ENCODE data around the gene KISS1.

The KISS1 gene

DNA sequence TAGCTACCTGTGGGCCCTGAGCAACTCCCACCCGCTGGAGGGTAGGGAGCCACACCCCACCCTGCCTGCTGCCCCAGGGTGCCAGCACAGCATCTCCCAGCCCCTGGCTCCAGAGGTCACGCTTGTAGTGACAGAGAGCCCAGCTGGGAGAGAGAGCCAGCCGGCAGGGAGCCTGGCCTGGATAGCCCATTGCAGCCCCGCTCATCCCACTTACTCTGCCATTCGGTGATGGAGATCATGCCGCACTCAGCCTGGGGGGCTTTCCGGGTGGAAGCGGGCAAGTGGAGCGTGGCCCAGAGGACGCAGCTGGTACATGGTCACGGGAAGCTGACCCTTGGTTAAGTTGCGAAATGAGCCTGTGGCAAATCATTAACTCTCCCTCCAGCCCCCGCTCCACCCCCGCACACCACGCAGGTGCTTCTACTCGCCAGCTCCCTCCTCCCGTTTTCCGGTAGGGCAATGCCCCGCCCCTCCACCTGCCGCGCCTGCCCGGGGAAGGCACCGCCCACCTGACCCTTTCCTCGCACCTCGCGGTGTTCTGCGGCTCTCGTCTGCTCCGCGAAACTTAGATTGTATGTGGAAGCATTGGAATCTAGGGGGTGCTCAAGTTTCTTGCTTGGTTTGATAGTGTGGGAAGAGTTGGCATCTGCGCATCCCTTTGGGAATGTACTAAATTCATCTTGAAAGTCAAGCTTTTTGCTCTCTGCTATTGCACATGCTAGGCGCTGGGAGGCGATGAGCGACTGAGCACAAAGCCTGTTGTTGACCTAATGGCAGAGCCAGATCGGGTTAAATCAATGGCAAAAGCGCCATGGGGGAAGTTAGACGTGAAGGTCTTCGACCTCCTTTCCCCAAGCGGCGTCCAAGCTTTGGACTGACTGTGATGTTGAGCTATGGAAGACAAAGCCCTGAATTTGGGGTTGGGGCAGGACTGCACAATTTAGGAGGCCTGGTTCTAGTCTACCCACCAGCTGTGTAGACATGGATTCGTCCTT lies 17.7 kb upstream of the KISS1 start, which contains the start of gene GOLT1A:
GOLT1A (minus strand) TSS at position 321 of the 995 bp plus-strand sequence; CDS start at position 239, 82 bp downstream.
- Histone ChIP-seq H3K79me2 (ENCODE audit: low read length) (no peaks in the 10 kb centered on the region), H3K27ac (ENCODE audit: low read length) (no peak within 1 kb of the TSS), H3K36me3 (replicated peaks; ENCODE audit: insufficient read depth, low read length) (no peaks in the 10 kb centered on the region), H3K4me3 (ENCODE audit: low read length) (peak within 1 kb of the TSS; percentile 38), H2AFZ (ENCODE audit: low read length) (peak within 1 kb of the TSS; percentile 79), H3K9me2 (replicated peaks; ENCODE audit: insufficient read depth, low read length) (no peaks in the 10 kb centered on the region), H3K9ac (ENCODE audit: low read length) (no peak within 1 kb of the TSS), H3K4me2 (ENCODE audit: low read depth, low read length) (peak within 1 kb of the TSS; percentile 78), H3K4me1 (ENCODE audit: low read length) (0 out of 2 replicates have a peak, but pooled peaks cover 8% of the 10 kb centered on the region), H4K20me1 (ENCODE audit: insufficient read depth, low read length) (no peaks in the 10 kb centered on the region), H3F3A (ENCODE audit: insufficient read depth, low read length) (no peaks in the 10 kb centered on the region), H3K9me3 (replicated peaks; ENCODE audit: insufficient read depth, low read length) (no peaks in the 10 kb centered on the region), H3K27me3 (replicated peaks; ENCODE audit: insufficient read depth, low read length) (no peaks in the 10 kb centered on the region)
- peak; percentile 78 for DNase-seq
- no peak for TF ChIP-seq EZH2 (optimal IDR thresholded peaks at IDR 0.05; ENCODE audit: low read depth, low read length)
- TF ChIP-seq, protein P1, sequence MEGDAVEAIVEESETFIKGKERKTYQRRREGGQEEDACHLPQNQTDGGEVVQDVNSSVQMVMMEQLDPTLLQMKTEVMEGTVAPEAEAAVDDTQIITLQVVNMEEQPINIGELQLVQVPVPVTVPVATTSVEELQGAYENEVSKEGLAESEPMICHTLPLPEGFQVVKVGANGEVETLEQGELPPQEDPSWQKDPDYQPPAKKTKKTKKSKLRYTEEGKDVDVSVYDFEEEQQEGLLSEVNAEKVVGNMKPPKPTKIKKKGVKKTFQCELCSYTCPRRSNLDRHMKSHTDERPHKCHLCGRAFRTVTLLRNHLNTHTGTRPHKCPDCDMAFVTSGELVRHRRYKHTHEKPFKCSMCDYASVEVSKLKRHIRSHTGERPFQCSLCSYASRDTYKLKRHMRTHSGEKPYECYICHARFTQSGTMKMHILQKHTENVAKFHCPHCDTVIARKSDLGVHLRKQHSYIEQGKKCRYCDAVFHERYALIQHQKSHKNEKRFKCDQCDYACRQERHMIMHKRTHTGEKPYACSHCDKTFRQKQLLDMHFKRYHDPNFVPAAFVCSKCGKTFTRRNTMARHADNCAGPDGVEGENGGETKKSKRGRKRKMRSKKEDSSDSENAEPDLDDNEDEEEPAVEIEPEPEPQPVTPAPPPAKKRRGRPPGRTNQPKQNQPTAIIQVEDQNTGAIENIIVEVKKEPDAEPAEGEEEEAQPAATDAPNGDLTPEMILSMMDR (IDR thresholded peaks at IDR 0.05; ENCODE audit: low read length): peak; percentile 67
- TF ChIP-seq EZH2phosphoT487 (IDR thresholded peaks at IDR 0.05; ENCODE audit: low read length): no peak

DNA sequence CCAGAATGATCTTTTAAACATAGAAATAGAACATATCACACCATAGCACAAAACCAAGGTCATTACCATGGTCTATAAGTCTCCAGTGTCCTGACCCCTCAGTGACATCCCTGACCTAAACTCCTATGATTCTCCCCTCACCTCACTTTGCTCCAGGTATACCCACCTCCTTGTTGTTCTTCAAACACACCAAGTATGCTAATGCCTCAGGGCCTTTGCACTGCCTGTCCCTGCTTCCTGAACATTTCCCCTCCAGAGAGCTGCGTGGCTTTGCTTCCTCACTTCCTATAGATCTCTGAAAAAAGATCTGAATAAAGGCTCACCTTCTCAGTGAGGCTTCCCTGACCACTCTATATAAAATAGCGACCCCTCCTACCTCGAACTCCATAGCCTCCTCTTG lies 16.4 kb upstream of the KISS1 start:
- no peaks in the 10 kb centered on the region for H4K20me1 ChIP-seq (ENCODE audit: insufficient read depth, low read length)
- TF ChIP-seq EZH2 (optimal IDR thresholded peaks at IDR 0.05; ENCODE audit: low read depth, low read length) (no peak), EZH2phosphoT487 (IDR thresholded peaks at IDR 0.05; ENCODE audit: low read length) (no peak)
- TF ChIP-seq, protein P1 (IDR thresholded peaks at IDR 0.05; ENCODE audit: low read length): no peak
- no peaks in the 10 kb centered on the region for H3F3A ChIP-seq (ENCODE audit: insufficient read depth, low read length)
- no peak overlapping the region for H3K4me3 ChIP-seq (ENCODE audit: low read length)
- no peak overlapping the region for H3K27ac ChIP-seq (ENCODE audit: low read length)
- H3K27me3 ChIP-seq (replicated peaks; ENCODE audit: insufficient read depth, low read length): no peaks in the 10 kb centered on the region
- no peak overlapping the region for H3K4me2 ChIP-seq (ENCODE audit: low read depth, low read length)
- H3K9me2 ChIP-seq (replicated peaks; ENCODE audit: insufficient read depth, low read length): no peaks in the 10 kb centered on the region
- H3K4me1 ChIP-seq (ENCODE audit: low read length): 0 out of 2 replicates have a peak, but pooled peaks cover 8% of the 10 kb centered on the region
- no peak for DNase-seq
- no peak overlapping the region for H3K9ac ChIP-seq (ENCODE audit: low read length)
- no peaks in the 10 kb centered on the region for H3K79me2 ChIP-seq (ENCODE audit: low read length)
- no peak overlapping the region; the same call in 1 of the 2 replicates for H2AFZ ChIP-seq (ENCODE audit: low read length)
- no peaks in the 10 kb centered on the region for H3K36me3 ChIP-seq (replicated peaks; ENCODE audit: insufficient read depth, low read length)
- H3K9me3 ChIP-seq (replicated peaks; ENCODE audit: insufficient read depth, low read length): no peaks in the 10 kb centered on the region

DNA sequence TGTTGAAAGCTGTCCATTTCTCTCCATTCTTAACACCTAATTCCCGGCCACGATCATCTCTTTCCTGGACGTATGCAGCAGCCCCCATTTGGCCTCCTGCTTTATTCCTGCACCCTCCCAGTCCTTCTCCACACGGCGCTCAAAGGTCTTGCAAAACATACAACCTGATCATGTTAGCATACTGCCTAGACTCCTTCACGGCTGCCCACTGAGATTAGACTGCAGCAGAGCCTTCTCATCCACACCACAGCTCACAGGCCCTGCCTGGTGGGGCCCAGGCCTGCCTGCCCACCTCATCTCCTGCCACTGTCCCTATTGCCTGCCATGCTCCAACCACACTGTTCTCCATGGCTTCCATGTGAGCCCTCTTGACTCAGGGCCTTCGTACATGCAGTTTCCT lies 14.8 kb upstream of the KISS1 start:
- H3K9me3 ChIP-seq (replicated peaks; ENCODE audit: insufficient read depth, low read length): no peaks in the 10 kb centered on the region
- no peak overlapping the region for H3K4me3 ChIP-seq (ENCODE audit: low read length)
- 0 out of 2 replicates have a peak, but pooled peaks cover 8% of the 10 kb centered on the region for H3K4me1 ChIP-seq (ENCODE audit: low read length)
- H3F3A ChIP-seq (ENCODE audit: insufficient read depth, low read length): no peaks in the 10 kb centered on the region
- H3K27me3 ChIP-seq (replicated peaks; ENCODE audit: insufficient read depth, low read length): no peaks in the 10 kb centered on the region
- TF ChIP-seq EZH2 (optimal IDR thresholded peaks at IDR 0.05; ENCODE audit: low read depth, low read length) (no peak), EZH2phosphoT487 (IDR thresholded peaks at IDR 0.05; ENCODE audit: low read length) (no peak)
- TF ChIP-seq, protein P1 (IDR thresholded peaks at IDR 0.05; ENCODE audit: low read length): no peak
- no peak overlapping the region for H2AFZ ChIP-seq (ENCODE audit: low read length)
- H3K36me3 ChIP-seq (replicated peaks; ENCODE audit: insufficient read depth, low read length): no peaks in the 10 kb centered on the region
- H3K9ac ChIP-seq (ENCODE audit: low read length): no peak overlapping the region
- no peaks in the 10 kb centered on the region for H3K9me2 ChIP-seq (replicated peaks; ENCODE audit: insufficient read depth, low read length)
- H4K20me1 ChIP-seq (ENCODE audit: insufficient read depth, low read length): no peaks in the 10 kb centered on the region
- no peaks in the 10 kb centered on the region for H3K79me2 ChIP-seq (ENCODE audit: low read length)
- no peak overlapping the region for H3K27ac ChIP-seq (ENCODE audit: low read length)
- H3K4me2 ChIP-seq (ENCODE audit: low read depth, low read length): no peak overlapping the region
- no peak for DNase-seq

All from MM.1S (cell line).